Choroid plexus epithelial cell (primary cell): ENCODE measurements around the gene POLR2J3.
"Not testable (repeated sequence)": the region's sequence is repeated elsewhere in the genome, so short reads cannot be mapped to it uniquely, and the experiment has no call there.

Experiments
- DNase-seq: peaks from one replicate; pipeline ENCODE4 v3.0.0-alpha.2; 2010; ENCODE audit warnings: low read depth
- H3K4me3 ChIP-seq: 2 replicates; pipeline ENCODE4 v1.5.1; 2011; ENCODE audit warnings: low read depth, mild to moderate bottlenecking, control low read depth, low read length, moderate library complexity

POLR2J3 gene

DNA sequence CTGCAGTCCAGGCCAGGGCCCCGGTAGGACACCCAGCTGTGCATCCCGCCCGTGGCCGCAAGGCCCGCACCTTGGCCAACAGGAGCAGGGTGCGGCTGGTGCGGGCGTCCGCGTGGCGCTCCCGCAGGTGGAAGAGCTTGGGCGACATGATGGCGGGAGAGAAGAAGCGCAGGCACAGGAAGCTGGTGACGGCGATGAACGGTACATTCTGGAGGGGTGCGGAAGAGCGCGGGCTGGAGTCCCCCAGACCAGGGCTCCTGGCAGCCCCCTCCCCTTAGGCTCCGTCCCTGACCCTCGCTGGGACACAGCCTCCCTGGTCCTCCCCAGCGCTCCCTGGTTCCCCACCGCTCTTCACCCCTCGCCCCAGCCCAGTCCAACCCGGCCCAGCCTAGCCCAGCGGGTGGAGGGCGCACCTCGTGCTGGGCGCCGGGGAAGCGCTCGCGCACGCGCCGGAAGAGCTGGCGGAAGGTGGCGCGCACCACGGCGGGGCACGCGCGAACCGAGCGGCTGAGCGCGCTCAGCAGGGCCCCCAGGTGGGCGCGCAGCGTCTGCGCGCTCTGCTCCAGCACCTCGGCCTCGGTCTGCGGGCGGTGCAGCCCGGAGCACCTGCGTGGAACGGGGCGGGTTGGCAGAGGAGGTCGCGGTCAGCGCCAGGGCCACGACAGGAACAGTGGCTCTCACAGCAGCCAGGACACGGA lies 21.4 kb upstream of the POLR2J3 start:
- not testable (repeated sequence) for H3K4me3 ChIP-seq, DNase-seq

DNA sequence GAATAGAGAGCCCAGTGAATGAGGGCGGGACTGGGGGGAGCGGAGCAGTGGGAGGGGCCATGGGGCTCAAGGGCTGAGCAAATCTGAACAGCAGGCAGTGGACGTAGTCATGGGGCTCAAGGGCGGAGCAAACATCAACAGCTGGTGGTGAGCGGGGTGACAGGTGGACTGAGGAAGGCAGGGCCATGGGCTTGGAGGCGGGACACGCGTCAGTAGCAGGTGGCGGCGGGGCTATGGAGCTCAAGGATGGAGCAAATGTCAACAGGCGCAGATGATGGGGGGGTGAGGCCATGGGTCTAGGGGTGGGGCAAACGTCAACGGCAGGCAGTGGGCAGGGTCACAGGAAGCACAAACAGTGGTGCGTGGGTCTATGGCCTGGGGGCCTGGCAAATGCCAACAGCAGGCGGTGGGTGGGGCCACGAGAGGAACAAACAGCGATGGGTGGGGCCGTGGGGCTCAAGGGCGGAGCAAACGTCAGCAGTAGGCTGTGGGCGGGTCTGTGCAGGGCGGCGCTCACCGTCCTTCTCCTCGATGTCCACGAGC lies 20.2 kb upstream of the POLR2J3 start:
- DNase-seq, H3K4me3 ChIP-seq: not testable (repeated sequence)

GRCh38 chr7:102589857-102590256 lies 17.5 kb upstream of the POLR2J3 start:
- not testable (repeated sequence) for H3K4me3 ChIP-seq, DNase-seq

- DNase-seq: not testable (repeated sequence)
Observed at GRCh38 chr7:102583495-102583894, 11.1 kb upstream of the POLR2J3 start.

GRCh38 chr7:102581722-102582121 lies 9.3 kb upstream of the POLR2J3 start:
- not testable (repeated sequence) for DNase-seq, H3K4me3 ChIP-seq

More at GRCh38 chr7:102583495-102583894, 11.1 kb upstream of the POLR2J3 start:
- H3K4me3 ChIP-seq: not testable (repeated sequence)

GRCh38 chr7:102578486-102578885 lies 6.1 kb upstream of the POLR2J3 start:
- not testable (repeated sequence) for H3K4me3 ChIP-seq, DNase-seq

DNA sequence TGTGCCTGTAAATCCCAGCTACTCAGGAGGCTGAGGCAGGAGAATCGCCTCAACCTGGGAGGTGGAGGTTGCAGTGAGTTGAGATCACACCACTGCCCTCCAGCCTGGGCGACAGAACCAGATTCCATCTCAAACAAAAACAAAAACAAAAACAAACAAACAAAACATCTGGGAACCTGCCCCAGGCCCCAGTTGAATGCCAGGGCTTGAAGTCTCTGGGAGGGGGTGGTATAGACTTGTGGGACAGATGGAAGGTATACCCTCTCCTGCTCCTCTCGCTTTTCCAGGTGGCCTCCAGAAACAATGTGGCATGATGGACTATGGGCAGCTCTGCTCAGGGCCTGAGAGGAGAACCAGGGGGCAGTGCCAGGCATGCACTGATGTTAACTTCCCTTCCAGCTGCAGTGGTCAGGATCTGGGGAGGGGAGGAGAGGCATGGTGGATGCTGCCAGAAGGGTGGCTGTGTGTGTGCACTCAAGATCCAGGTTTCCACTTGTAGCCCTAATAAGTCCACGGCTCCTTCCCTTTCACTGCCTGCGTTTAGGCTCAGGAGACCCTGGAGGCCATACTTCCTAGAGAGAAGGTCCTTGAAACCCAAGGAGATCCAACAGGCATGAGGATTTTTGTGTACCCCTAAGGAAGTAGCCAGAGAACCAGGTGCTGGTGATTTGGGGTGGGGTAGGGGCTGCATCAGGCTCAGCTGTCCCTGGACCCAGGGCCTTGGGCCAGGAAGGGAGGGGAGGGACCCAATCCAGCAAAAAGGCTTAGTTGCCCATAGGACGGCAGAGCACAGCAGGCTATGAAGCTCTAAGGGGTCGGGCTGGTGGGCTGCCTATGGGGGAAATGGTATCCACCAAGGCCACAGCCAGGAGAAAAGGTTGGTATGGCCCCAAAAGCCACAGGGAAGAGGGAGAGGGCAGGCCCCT lies 5.2 kb upstream of the POLR2J3 start:
- DNase-seq, H3K4me3 ChIP-seq: not testable (repeated sequence)

- DNase-seq, H3K4me3 ChIP-seq: not testable (repeated sequence)
Observed at GRCh38 chr7:102576363-102576762, 4.0 kb upstream of the POLR2J3 start.

- not testable (repeated sequence) for H3K4me3 ChIP-seq
Observed at GRCh38 chr7:102574607-102575006, 2.2 kb upstream of the POLR2J3 start.

DNA sequence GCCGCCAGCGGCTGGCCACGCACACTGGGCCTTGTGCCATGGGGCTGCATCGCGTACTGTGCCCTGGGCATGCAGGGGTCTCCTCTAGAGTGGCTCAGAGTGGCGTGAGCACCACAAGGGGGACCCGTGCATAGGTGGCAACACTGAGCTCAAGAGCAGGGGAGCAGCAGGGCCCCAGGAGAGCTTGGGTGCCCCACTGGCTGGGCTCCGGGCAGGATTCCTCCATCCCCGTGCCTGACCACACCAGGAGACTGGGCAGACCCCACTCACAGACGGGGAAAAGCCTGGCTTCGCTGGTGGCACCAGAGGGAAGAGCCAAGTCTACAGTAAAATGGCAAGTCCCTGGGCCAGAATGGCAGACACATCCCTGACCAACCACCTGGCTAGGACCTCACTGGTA lies 3.8 kb downstream of the POLR2J3 start:
- not testable (repeated sequence) for H3K4me3 ChIP-seq, DNase-seq

More at GRCh38 chr7:102574607-102575006, 2.2 kb upstream of the POLR2J3 start:
- not testable (repeated sequence) for DNase-seq

DNA sequence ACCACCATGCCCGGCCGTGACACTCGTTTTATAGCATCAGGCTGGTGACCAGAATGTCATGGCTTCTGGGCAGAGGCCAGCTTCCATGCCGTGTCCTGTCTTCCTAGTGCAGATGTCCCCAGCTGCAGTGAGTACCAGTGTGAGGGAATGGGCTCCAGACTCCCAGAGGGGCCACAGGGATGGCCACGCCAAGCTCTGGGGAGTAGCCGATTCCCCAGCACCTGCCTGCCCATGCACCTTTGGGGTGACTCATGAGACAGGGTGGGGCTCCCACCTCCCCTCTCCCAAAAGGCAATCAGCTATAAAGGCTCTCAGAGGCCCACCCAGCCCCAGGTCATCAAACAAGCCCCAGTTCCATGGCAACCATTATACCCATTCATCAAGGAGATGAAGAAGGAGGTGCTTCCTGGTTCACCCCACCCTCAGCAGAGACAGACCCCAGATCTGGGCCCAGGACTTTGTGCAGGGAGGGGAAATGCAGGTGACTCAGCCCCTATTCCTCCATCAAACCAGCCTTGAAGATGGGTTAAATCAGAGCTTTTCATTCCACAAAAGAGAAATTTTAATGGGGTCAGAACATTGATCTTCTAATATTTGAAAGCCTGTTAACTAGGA lies 21.5 kb downstream of the POLR2J3 start, which contains the start of gene SPDYE2:
Gene SPDYE2 (plus strand): TSS at position 419 of the 615 bp plus-strand sequence. CDS start 2,030 bp downstream, outside the sequence.
- DNase-seq, H3K4me3 ChIP-seq: not testable (repeated sequence)

GRCh38 chr7:102546353-102546752 lies 26.0 kb downstream of the POLR2J3 start:
- DNase-seq, H3K4me3 ChIP-seq: not testable (repeated sequence)

GRCh38 chr7:102545288-102545687 lies 27.1 kb downstream of the POLR2J3 start:
- DNase-seq, H3K4me3 ChIP-seq: not testable (repeated sequence)

DNA sequence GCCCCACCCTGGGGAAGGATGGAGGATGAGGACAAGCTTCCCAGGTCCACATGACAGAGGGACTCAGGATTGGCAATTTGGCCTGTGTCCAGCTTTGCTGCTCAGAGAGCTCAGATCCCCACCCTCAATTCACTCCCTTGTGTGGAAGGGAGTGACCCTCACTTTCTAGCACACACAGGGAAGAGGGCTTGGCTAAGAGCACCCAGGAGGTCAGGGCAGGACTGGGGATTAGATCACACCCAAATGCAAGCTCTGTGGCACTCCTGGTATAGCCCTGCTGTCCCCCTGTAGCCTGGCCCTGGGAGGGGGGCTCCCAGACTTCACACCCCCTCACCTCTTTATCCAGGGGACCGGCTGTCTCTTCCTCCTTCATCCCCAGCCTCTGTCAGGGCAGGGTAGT lies 28.0 kb downstream of the POLR2J3 start:
- H3K4me3 ChIP-seq, DNase-seq: not testable (repeated sequence)

DNA sequence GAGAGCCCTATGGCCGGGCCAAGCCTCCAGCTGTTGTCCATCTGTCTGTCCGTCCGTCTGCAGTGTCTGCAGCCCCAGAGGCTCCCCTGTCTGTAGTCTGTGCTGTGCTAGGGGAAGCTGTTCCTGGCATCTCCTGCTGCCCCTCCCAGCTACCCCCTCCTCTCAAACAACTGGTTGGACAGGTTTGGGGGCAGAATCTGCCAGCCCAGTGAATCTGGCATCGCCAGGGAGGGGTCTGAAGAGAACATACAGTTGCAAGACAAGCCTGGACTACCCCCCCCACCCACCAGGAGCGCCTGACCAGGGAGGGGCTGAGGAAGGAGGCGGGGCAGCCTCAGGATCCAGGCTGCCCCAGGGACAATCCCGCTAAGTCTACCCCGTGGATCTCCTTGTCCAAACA lies 28.8 kb downstream of the POLR2J3 start, which contains the start of gene UPK3BL2:
Gene UPK3BL2 (minus strand): TSS at position 101 of the 400 bp plus-strand sequence. CDS start 60 bp downstream, at position 41.
- DNase-seq: not testable (repeated sequence)

GRCh38 chr7:102542771-102543170 lies 29.6 kb downstream of the POLR2J3 start:
- H3K4me3 ChIP-seq, DNase-seq: not testable (repeated sequence)

More for the DNA sequence above, 28.8 kb downstream of the POLR2J3 start, which contains the start of gene UPK3BL2:
- not testable (repeated sequence) for H3K4me3 ChIP-seq

GRCh38 chr7:102542083-102542482 lies 30.3 kb downstream of the POLR2J3 start:
- H3K4me3 ChIP-seq, DNase-seq: not testable (repeated sequence)

DNA sequence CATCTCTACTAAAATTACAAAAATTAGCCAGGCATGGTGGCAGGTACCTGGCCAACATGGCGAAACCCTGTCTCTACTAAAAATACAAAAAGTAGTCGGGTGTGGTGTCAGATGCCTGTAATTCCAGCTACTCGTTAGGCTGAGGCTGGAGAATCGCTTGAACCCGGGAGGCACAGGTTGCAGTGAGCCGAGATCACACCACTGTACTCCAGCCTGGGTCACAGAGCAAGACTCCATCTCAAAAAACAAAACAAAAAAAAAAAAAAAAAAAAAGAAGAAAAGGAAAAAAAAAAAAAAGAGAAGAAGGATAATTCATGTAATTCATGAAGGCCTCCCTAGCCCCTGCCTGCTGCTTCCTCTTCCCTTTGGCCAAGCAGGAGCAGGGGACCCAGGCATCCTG lies 31.8 kb downstream of the POLR2J3 start:
- not testable (repeated sequence) for DNase-seq, H3K4me3 ChIP-seq
